ENCODE data around the gene STEAP1B. TPM values are rescaled to one million over a fixed set of nuclear protein-coding genes. Genes with fewer than 3 reads are reported as not detected.

Gene STEAP1B
- total RNA-seq, 4 donors from 2014 or later, result 1.6 to 2.2 (median 1.6) TPM

GRCh38 chr7:22445140-22445743 is 54.7 kb downstream of the STEAP1B start:
- no peaks in the 10 kb centered on the region for H3K9me3 ChIP-seq
- WGBS, result 29% methylated on average over 6 of the region's 14 CpGs
- no peaks in the 10 kb centered on the region for H3K36me3 ChIP-seq
- TF ChIP-seq EP300 (IDR thresholded peaks at IDR 0.05), result peak; percentile 11
- TF ChIP-seq, protein P1, sequence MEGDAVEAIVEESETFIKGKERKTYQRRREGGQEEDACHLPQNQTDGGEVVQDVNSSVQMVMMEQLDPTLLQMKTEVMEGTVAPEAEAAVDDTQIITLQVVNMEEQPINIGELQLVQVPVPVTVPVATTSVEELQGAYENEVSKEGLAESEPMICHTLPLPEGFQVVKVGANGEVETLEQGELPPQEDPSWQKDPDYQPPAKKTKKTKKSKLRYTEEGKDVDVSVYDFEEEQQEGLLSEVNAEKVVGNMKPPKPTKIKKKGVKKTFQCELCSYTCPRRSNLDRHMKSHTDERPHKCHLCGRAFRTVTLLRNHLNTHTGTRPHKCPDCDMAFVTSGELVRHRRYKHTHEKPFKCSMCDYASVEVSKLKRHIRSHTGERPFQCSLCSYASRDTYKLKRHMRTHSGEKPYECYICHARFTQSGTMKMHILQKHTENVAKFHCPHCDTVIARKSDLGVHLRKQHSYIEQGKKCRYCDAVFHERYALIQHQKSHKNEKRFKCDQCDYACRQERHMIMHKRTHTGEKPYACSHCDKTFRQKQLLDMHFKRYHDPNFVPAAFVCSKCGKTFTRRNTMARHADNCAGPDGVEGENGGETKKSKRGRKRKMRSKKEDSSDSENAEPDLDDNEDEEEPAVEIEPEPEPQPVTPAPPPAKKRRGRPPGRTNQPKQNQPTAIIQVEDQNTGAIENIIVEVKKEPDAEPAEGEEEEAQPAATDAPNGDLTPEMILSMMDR (IDR thresholded peaks at IDR 0.05), result no peak
- TF ChIP-seq POLR2A (IDR thresholded peaks at IDR 0.05; ENCODE audit: low read depth), result no peak
- TF ChIP-seq POLR2AphosphoS5 (IDR thresholded peaks at IDR 0.05), result peak; percentile 64 to 67
- H3K4me1 ChIP-seq, result peaks cover 18 to 25% (median 22%) of the 10 kb centered on the region in 4 donors
- peak; percentile 92 for DNase-seq (ENCODE audit: extremely low spot score)
- H3K27ac ChIP-seq (replicated peaks in 1 of 4), result peak overlapping the region; percentile 12 to 53 (median 44)
- H3K4me3 ChIP-seq, result no peak overlapping the region
- no peaks in the 10 kb centered on the region for H3K27me3 ChIP-seq
- intact Hi-C loops (cut with DNase I), result no loop called here

- peak overlapping the region; percentile 12 to 53 (median 44) for H3K27ac ChIP-seq (replicated peaks in 1 of 4)
- DNase-seq (ENCODE audit: extremely low spot score), result peak; percentile 57
- intact Hi-C loops (cut with DNase I), result no loop called here
Observed at GRCh38 chr7:22444181-22444971, 55.6 kb downstream of the STEAP1B start.

DNA sequence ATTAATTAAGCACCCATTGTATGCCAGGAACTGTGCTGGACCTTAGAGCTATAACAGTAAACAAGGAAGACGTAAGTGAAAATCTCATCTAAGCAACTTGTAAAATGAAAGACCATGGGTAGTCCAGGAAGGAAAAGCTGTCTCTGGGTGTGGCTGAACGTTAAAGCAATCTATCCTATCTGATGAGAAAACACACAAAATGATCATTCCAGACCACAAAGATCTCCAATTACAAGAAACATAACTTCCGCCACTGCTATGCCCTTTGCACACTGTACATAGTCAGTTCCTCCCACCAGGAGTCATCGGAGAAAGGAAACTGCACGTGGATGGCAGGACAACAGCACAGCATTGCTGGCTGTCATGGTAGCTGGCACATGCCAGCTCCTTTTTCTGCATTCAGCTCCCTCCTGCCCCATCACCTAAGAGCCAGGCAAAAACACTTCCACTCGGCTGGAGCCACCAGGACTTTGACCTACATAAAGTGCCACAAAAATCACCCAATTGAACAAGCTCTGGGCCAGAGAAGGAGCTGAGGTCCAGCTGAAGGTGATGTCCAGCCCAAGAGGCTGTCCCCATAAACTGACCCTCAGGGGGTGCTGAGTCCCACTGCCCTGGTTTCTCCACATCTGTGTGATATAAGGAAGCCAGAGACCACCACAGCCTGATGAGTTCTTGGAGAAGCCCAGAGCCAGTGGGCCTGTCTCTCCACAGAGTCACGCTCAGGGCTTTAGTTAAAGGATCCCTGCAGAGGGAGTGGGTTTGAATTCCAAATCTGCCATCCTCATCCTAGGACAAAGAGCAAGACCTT is 56.4 kb downstream of the STEAP1B start:
- no peaks in the 10 kb centered on the region for H3K27me3 ChIP-seq
- WGBS, result 81% methylated on average over 6 of the region's 7 CpGs
- no peaks in the 10 kb centered on the region for H3K9me3 ChIP-seq
- H3K36me3 ChIP-seq, result no peaks in the 10 kb centered on the region
- peaks cover 18 to 25% (median 22%) of the 10 kb centered on the region in 4 donors for H3K4me1 ChIP-seq
- H3K4me3 ChIP-seq, result no peak overlapping the region
- H3K27ac ChIP-seq (replicated peaks in 1 of 4), result no peak overlapping the region
- DNase-seq (ENCODE audit: extremely low spot score), result peak; percentile 83
- TF ChIP-seq POLR2A (IDR thresholded peaks at IDR 0.05; ENCODE audit: low read depth), result no peak
- TF ChIP-seq, protein P1 (IDR thresholded peaks at IDR 0.05), result no peak
- intact Hi-C loops (cut with DNase I), result no loop called here

More at GRCh38 chr7:22444181-22444971, 55.6 kb downstream of the STEAP1B start:
- no peak for TF ChIP-seq POLR2AphosphoS5 (IDR thresholded peaks at IDR 0.05)
- TF ChIP-seq EP300 (IDR thresholded peaks at IDR 0.05), result no peak
- TF ChIP-seq, protein P1 (IDR thresholded peaks at IDR 0.05), result no peak
- TF ChIP-seq POLR2A (IDR thresholded peaks at IDR 0.05; ENCODE audit: low read depth), result no peak
- Histone ChIP-seq H3K4me1 (peaks cover 18 to 25% (median 22%) of the 10 kb centered on the region in 4 donors), H3K9me3 (no peaks in the 10 kb centered on the region), H3K4me3 (no peak overlapping the region), H3K27me3 (no peaks in the 10 kb centered on the region), H3K36me3 (no peaks in the 10 kb centered on the region)
- WGBS, result 78% methylated on average over 13 of the region's 13 CpGs

DNA sequence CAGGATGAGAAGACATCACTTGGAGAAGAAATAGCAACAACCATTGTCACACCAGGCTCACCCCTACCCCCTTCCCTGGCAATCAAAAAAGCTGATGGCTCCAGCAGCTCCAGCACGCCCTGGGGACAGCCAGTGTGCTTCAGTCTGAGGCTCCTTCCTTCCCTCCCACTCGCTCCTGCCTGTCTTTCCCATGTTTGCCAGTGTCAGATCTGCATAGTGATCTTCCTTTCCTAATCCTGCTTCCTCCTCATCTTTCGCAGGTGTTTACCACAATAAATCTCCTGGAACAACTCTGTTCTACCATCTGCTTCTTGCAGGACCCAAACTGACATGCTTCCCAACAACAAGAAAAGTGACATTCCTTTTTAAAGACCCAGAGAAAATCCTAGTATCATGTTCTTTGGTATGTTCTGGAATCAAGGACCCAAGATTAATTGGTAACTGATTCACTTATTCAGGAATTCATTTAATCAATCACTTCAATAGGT is 57.1 kb downstream of the STEAP1B start:
- Histone ChIP-seq H3K4me1 (peaks cover 18 to 25% (median 22%) of the 10 kb centered on the region in 4 donors), H3K27ac (replicated peaks in 1 of 4) (no peak overlapping the region), H3K9me3 (no peaks in the 10 kb centered on the region), H3K36me3 (no peaks in the 10 kb centered on the region), H3K4me3 (no peak overlapping the region), H3K27me3 (no peaks in the 10 kb centered on the region)
- no peak for TF ChIP-seq EP300 (IDR thresholded peaks at IDR 0.05)
- no peak for TF ChIP-seq POLR2A (IDR thresholded peaks at IDR 0.05; ENCODE audit: low read depth)
- TF ChIP-seq POLR2AphosphoS5 (IDR thresholded peaks at IDR 0.05), result no peak
- TF ChIP-seq, protein P1 (IDR thresholded peaks at IDR 0.05), result no peak
- intact Hi-C loops (cut with DNase I), result no loop called here
- 90% methylated on average over 3 of the region's 3 CpGs for WGBS
- DNase-seq (ENCODE audit: extremely low spot score), result no peak

Data from esophagus muscularis mucosa (tissue), 4 donors.